PFSK-1 (cell line): ENCODE results near the gene OST4.

ENCODE experiments used
- FOXP2 ChIP-seq: optimal IDR thresholded peaks from 2 replicates; pipeline ENCODE3; 2011; ENCODE audit warnings: borderline replicate concordance, control low read depth, inconsistent platforms; ENCODE audit not compliant: insufficient read depth; ENCODE audit errors: extremely low read length, extremely low read depth
- POLR2AphosphoS5 ChIP-seq: IDR thresholded peaks from 2 replicates; pipeline ENCODE4 v1.6.1; 2012; ENCODE audit warnings: low read depth, mild to moderate bottlenecking, control low read depth, low read length, moderate library complexity
- REST ChIP-seq, 2 experiments: IDR thresholded peaks; 2 replicates each; pipeline versions ENCODE4 v1.6.1 to v1.8.0; 2011 to 2012; ENCODE audit warnings: low read depth in 2 of 2, low read length in 2 of 2, control low read depth in 1 of 2, inconsistent platforms in 1 of 2, mild to moderate bottlenecking in 1 of 2, moderate library complexity in 1 of 2; ENCODE audit not compliant: insufficient read depth in 1 of 2
- SIN3A ChIP-seq: IDR thresholded peaks from 2 replicates; pipeline ENCODE4 v1.6.1; 2012; ENCODE audit warnings: mild to moderate bottlenecking, low read length, moderate library complexity, borderline replicate concordance; ENCODE audit not compliant: insufficient read depth
- TAF1 ChIP-seq: IDR thresholded peaks from 2 replicates; pipeline ENCODE4 v1.6.1; 2012; ENCODE audit warnings: low read length, control low read depth, borderline replicate concordance; ENCODE audit not compliant: insufficient read depth

The OST4 gene

GRCh38 chr2:27109083-27109482, 37.6 kb upstream of the OST4 start:
- no peak for TF ChIP-seq FOXP2
- TF ChIP-seq TAF1: no peak
- TF ChIP-seq SIN3A: no peak
- no peak for TF ChIP-seq POLR2AphosphoS5
- no peak for TF ChIP-seq REST (IDR thresholded peaks at IDR 0.05; ENCODE audit: insufficient read depth in 1 of 2, low read depth in 2 of 2, low read length in 2 of 2)

GRCh38 chr2:27108221-27108620, 36.8 kb upstream of the OST4 start:
- no peak for TF ChIP-seq TAF1
- TF ChIP-seq SIN3A: no peak
- no peak for TF ChIP-seq FOXP2
- TF ChIP-seq POLR2AphosphoS5: no peak
- no peak for TF ChIP-seq REST (IDR thresholded peaks at IDR 0.05; ENCODE audit: insufficient read depth in 1 of 2, low read depth in 2 of 2, low read length in 2 of 2)

- TF ChIP-seq TAF1 (no peak), REST (IDR thresholded peaks at IDR 0.05; ENCODE audit: insufficient read depth in 1 of 2, low read depth in 2 of 2, low read length in 2 of 2) (no peak), SIN3A (no peak), POLR2AphosphoS5 (no peak), FOXP2 (no peak)
These were observed 34.5 kb upstream of the OST4 start for GRCh38 chr2:27105981-27106380.

GRCh38 chr2:27102329-27102728, 30.9 kb upstream of the OST4 start:
- no peak for TF ChIP-seq SIN3A
- TF ChIP-seq POLR2AphosphoS5: no peak
- no peak for TF ChIP-seq REST (IDR thresholded peaks at IDR 0.05; ENCODE audit: insufficient read depth in 1 of 2, low read depth in 2 of 2, low read length in 2 of 2)
- TF ChIP-seq FOXP2: no peak
- TF ChIP-seq TAF1: no peak

- no peak for TF ChIP-seq FOXP2
- TF ChIP-seq POLR2AphosphoS5: no peak
- no peak for TF ChIP-seq SIN3A
- no peak for TF ChIP-seq TAF1
- TF ChIP-seq REST (IDR thresholded peaks at IDR 0.05; ENCODE audit: insufficient read depth in 1 of 2, low read depth in 2 of 2, low read length in 2 of 2): no peak
These were observed 28.6 kb upstream of the OST4 start for GRCh38 chr2:27100036-27100435.
